GM19463 (cell line): ENCODE results near the gene POLR2M.

Experiments
- ATAC-seq: cut with Tn5 transposase; IDR thresholded peaks from one replicate; pipeline ENCODE4 v1.9.1; 2021; ENCODE audit warnings: mild to moderate bottlenecking, moderate library complexity; ENCODE audit not compliant: unreplicated experiment

The POLR2M gene

DNA sequence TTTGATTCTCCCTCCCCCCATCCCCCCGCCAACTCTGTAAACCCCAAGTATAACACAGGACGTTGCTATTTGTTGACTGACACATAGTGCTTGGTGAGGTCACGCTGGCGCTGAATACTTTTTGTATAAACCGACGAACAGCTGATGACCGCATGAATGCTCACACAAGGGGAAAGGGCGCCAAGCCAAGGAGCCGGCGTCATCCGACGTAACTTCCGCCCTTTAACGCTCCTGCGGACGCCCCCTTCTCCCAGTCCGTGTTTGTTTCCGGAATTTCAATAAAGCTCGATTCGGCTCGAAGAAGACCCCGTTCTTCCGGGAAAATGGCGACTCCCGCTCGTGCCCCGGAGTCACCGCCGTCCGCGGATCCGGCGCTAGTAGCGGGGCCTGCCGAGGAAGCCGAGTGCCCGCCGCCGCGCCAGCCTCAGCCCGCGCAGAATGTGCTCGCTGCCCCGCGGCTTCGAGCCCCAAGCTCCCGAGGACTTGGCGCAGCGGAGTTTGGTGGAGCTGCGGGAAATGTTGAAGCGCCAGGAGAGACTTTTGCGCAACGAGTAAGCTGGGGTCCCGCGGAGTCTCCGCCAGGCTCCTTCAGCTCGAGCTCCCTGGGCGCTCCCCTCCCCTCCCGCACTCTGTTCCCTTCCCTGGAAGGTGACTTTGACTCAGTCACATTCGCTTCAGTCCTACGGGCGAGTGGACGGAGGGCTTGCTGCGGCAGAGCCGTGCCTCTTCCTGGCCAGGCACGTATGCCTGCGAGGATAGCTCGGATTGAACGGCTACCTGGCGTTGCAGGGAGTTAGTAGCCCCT, at the start of gene POLR2M:
Gene POLR2M (plus strand): TSS at position 310 of the 805 bp plus-strand sequence. CDS start 129 bp downstream, at position 439.
- ATAC-seq = peak; percentile 97

DNA sequence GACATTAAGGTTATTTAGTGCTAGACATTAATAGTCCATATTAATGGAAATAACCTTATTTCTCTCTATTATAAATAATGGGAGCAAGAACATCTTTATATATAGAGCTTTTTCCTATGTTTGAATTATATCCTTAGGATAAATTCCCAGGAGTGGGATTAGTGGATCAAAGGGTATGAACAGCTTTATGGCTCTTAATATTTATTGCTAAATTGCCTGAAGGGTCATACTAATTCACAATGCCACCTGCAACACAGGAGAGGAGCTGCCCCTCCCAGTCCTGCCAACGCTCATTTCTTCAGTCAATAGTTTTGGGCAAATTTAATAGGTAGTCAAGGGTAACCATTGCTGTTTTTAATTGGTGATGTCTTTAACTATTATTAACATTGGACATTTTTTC, 48.9 kb upstream of the POLR2M start:
- ATAC-seq = no peak

GRCh38 chr15:57662091-57662744, 44.3 kb upstream of the POLR2M start:
- no peak for ATAC-seq

- ATAC-seq = no peak
Measured at GRCh38 chr15:57662802-57663201, 43.7 kb upstream of the POLR2M start.

GRCh38 chr15:57663262-57663661, 43.3 kb upstream of the POLR2M start:
- ATAC-seq = no peak

GRCh38 chr15:57665194-57665593, 41.3 kb upstream of the POLR2M start:
- ATAC-seq = no peak

GRCh38 chr15:57665939-57666338, 40.6 kb upstream of the POLR2M start:
- ATAC-seq = no peak

DNA sequence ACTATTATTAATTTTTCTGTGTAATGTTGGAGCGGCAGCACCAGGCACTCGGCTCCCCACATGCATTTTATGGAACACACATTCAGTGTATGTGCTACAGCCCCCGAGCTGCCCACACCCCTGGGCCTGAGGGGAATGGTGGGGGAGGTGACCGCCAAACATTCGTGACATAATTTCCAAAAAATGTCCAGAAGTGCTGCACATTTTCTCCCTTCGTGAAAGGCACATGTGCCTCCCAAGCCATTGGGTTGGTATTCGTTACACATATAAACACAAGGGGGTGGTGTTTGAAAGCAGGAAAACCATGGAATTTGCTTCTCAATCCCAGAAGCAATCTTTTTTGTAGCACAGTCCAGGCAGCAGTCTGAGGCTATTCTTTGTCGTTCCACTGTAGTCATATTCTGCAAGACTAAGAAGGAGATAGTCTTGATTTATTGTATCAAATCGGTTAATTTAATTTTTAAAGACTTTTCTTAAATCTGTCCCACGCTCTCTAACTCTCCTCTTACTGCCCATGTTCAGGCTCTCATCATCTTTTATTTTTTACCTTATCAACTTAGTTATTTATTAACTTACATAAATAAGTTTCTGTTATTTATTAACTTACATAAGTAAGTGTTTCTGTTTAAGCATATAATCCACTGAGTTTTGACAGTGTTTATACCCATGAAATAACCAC, 39.2 kb upstream of the POLR2M start:
- no peak for ATAC-seq

DNA sequence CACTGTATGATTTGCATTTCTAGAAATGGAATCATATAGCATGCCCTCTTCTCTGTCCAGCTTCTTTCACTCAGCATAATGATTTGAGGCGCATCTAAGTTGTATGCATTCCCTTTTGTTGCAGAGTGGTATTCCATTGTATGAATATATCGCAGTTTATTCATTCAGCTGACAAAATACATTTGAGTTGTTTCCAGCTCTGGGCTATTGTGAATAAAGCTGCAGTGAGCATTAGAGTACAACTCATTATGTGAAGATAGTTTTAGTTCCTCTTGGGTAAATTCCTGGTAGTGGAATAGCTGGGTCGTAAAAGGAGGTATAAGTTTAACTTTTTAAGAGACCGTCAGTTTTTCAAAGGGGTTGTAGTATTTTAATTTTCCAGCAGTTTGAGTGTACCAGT, 38.5 kb upstream of the POLR2M start:
- no peak for ATAC-seq

- no peak for ATAC-seq
Measured at GRCh38 chr15:57671636-57672035, 34.9 kb upstream of the POLR2M start.

DNA sequence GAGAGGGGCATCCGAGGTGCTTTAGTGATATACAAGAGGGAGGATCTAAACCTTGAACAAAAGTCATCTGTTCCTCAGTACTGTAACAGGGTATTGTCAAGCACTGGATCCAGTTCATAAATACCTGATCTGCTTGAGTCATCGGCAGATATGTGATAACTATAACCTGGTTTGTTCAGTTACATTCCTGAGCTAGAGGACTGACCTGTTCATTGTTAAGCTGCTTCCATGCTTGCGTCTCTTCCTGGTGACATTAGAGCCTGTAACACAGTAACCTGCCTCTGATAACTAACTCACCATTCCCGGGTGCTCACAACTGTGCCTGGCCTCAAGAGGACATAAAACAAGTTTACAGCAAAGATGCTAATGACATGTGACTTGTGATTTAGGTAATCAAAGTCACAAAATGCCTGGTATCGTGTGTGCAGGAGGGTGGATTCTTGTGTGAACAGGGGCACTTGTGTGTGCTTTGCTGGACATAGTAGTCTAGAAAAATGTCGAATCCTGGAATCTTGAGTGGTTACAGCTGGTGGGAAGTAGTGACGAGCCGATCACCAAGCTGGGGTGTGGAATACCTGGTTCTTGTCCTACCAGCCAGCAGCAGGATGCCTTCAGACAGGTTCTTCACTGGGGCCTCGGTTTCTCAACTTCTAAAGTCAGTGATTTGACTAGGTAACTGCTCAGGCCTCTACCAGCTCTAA, 30.9 kb upstream of the POLR2M start:
- ATAC-seq = no peak

DNA sequence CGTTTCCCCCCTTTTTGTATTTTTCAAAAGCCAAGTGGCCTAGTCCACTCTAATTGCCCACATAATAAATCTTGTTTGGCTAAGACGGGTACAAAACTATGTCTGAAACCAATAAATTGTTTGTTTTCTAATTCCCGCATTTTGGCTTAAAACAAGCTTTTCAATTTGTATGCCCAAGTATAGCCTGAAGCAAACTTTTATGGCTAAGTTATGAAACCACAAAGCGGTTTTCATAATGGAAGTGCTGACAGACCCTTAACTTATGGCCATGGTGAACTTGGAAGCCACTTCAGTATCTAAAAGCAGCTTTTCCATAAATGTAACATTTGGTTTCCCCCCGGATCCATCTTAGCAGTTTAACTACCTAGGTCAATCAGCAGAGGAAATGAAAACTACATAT, 29.9 kb upstream of the POLR2M start:
- no peak for ATAC-seq

GRCh38 chr15:57677204-57677603, 29.3 kb upstream of the POLR2M start:
- no peak for ATAC-seq

DNA sequence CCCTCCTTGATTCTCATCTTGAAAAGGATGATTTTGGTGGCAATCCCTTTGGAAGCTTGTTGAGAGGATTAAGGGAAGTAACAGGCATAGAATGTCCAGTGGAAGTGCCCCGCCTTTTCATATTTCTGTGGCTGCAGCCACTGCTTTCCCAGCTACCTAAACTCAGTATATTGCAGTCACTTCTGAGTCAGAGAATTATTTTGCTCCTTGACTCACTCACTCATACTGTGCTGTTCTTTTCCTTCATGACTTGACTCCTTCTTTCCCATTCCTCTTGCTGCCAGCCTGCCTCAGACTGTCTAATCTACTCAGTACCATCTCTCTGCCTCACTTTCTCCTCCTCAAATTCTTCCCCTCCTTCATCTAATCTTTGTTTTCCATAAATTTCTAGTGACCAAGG, 26.5 kb upstream of the POLR2M start:
- ATAC-seq = no peak

GRCh38 chr15:57681011-57681410, 25.5 kb upstream of the POLR2M start:
- no peak for ATAC-seq

DNA sequence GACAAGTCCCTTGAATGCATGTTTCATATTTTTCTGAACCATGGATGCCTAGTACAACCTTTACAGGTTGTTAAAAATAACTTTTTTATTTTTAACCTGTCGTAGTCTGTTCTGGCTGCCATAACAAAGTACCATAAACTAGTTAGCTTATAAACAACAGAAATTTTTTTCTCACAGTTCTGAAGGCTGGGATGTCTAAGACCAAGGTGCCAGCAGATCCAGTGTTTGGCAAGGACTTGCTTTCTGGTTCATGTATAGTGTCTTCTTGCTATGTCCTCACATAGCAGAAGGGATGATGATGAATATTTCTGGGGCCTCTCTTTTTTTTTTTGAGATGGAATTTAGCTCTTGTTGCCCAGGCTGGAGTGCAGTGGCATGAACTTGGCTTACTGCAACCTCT, 23.0 kb upstream of the POLR2M start:
- ATAC-seq = no peak

GRCh38 chr15:57684491-57685151, 21.9 kb upstream of the POLR2M start:
- ATAC-seq = no peak

DNA sequence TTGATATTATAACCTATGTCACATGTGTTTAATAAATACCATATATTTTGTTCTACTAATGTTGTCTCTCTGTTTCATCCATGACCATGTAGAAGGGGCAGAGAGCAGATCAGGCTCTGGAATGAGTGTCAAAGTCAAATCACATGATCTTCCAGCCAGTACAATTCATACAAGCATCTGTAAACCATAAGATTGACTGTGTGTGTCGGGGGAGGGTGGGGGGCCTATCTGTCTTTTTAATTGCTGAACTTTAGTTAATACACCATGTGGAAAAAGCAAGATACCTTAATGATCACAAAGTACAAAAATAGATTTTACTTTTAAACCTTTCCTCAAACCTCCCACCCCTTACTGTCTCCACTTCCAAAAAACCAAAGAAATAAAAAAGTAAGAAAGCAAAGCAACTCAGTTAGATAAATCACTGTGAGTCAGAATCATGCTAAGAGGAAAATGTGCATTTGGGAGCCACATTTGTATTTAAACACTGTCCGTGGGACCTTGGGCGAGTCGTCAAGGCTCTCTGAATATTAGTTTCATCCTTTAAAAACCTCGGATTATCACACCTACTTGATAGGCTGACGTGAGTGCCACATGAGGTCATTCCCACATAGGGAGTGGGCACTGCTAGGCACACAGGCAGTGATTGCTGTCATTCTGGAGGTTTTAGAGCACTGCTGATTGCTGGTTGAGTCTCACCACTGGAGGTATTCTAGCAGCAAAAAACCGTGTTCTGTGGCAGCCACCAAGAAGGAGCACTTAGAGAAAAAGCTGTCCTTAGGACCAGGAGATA, 21.0 kb upstream of the POLR2M start:
- no peak for ATAC-seq

DNA sequence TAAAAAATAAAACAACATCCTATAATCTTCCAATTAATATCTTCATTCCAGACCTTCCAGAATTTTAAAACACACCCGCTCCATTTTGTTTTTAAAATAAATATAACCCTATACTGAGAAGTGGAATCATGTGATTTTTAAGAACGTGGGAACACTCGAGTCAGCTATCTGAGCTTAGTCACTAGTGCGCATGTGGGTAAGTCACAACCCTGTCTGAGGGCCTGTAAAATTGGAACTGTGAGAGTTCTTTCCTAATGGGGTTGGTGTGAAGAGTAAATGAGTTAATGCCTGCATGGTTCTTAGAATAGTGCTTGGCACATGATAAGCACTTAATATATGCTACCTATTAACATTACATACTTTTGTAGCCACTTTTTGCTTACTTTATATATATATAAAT, 19.9 kb upstream of the POLR2M start:
- ATAC-seq = no peak
